Activated T-helper 9 cell treated with anti-CD3 and anti-CD28 coated beads, Interleukin-2, amount 50 U/mL, for 16 hours (primary cell): ENCODE measurements around the gene SRSF3.
"Not testable (repeated sequence)": the region's sequence is repeated elsewhere in the genome, so short reads cannot be mapped to it uniquely, and the experiment has no call there.

Experiments used
- DNase-seq: peaks from one replicate; pipeline ENCODE4 v3.0.0-alpha.2; 2020; ENCODE audit warnings: low read depth

The SRSF3 gene

DNA sequence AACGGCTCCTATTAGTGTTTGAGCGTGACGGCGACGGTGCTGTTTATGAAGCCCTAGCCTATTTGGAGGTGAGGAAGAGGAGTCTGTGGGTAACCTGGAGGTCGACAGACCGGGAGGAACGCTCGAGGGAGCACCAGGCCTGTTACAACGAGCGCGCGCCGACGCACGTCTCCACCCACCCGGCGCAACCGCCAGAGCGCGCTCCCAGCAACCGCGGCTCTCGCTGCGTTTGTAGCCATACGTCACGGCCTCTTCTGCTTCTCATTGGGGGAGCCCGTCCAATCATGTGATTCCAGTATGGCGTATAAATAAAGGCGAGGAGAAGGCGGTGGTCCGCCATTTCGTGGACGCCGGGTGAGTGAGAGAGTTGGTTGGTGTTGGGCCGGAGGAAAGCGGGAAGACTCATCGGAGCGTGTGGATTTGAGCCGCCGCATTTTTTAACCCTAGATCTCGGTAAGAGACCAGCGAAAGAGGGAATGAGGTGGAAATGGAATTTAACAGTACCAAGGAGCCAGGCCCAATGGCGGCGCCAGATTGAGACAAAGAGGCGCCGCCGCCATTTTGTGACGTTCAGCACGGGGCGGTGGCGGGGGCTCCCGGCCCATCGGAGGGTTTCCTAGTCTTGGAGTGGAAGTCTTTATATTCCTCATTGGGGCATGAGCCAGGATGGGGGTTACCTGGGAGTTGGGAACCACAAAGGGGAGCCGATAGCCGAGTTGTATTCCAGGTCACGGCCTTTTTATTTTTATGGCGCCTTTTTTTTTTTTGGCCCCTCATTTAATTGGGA, at the start of gene SRSF3:
Gene SRSF3 (plus strand): TSS at position 334 of the 787 bp plus-strand sequence. CDS start 2,401 bp downstream, outside the sequence.
- DNase-seq: peak; percentile 93

DNA sequence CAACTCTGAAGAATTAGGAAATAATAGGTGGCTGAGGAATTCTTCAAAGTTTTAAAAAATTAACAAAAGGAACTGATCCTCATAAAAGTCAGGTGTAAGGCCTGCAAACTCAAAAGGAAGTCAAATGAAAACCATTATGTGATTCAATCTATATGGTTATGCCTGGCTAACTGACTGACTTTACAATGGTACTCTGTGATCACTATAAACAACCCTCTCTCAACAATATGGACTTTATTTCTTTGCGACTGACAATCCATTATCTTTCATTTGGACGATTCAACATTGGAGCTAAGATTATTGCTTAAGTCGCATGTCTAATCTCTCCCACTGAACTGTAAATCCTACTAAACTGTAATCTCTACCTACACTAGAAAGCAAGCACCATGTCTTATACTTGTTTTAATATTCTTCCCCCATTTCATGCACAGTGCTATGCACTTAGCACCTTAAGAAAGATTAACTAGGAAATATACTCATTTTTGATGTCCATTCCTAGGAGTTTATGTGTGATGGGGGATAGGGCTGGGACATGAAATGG, 48.3 kb upstream of the SRSF3 start:
- no peak for DNase-seq

GRCh38 chr6:36546308-36546919, 47.7 kb upstream of the SRSF3 start:
- no peak for DNase-seq

DNA sequence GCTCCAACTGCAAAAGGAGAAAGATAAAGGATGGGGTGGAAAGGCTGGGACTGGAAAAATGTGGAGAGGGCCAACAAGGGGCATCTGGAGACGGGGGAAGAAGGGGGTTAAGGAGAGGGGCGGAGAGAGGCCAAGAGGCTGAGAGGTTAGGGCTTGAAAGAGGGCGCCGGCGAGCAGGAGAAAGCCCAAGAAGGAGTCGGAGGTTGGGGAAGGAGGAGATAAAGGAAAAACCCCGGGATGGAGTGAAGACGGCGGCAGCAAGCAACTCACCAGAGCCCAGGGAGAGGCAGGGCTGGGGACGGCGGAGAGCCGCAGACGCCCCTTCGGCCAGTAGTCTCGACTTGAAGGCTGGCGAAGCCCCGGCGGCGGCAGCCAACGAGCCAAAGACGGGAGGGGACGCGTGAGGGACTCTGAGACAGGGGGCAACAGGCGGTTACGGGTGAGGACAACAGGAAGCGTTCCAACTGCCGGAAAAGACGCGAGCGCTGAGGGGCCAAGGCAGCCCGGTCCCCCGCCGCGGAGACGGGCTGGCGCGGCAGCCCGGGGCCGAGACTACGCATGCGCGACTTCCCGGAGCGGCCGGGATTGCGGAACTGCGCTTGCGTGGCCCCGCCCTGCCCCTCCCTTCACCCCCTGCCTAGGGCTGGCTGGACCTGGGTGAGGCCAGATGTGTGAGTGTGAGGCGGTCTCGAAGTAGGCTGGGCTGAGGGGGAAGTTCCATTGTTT, 47.1 kb upstream of the SRSF3 start, which contains the start of gene STK38:
Gene STK38 (minus strand): TSS at position 560 of the 726 bp plus-strand sequence. CDS start 7,277 bp downstream, outside the sequence.
- peak; percentile 92 for DNase-seq

DNA sequence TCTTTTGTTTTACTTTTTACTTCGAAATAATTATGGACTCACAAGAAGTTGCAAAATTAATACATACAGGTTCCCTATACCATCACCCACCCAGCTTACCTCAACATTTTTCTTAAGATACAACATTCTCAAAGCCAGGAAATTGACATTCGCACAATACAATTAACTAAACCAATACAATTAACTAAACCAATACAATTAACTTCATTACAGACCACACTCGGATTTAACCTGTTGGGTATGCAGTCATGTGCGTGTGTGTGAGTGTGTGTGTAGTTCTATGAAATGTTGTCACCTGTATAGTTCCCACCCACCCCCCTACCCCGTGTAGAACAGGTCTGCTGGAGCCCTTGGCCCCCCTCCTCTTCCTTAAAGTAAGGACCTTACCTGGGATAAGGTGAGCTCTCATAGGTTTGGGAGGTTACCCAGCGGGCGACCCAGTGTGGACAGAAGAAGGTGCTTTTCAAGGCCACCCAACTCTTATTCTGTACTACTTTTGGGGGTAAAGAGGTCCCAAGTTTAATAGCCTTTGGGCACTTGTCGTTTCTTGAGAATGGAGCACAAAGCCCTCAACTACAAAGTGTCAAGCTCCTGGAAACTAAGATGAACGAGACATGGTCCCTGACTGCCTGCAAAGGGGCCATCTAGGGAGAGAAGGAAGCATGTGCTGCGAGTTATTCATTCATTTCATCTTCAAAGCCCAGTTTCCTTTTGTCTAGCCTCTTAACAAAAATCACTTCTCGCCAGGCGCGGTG, 46.3 kb upstream of the SRSF3 start:
- DNase-seq: no peak

DNA sequence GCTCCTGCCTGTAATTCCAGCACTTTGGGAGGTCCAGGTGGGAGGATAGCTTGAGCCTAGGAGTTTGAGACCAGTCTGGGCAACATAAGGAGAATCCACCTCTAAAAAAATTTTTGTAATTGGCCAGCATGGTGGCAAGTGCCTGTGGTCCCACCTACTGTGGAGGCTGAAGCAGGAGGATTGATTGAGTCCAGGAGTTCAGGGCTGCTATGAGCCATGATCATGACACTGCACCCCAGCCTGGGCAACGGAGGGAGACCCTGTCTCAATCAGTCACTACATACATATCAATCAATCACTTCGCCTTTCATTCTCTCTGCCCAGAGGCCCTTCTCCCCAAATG, 45.8 kb upstream of the SRSF3 start:
- no peak for DNase-seq

GRCh38 chr6:36550473-36551000, 43.6 kb upstream of the SRSF3 start:
- DNase-seq: no peak

- DNase-seq: no peak
Observed at GRCh38 chr6:36555750-36556252, 38.4 kb upstream of the SRSF3 start.

GRCh38 chr6:36556281-36556680, 37.9 kb upstream of the SRSF3 start:
- no peak for DNase-seq

GRCh38 chr6:36559011-36559793, 35.0 kb upstream of the SRSF3 start:
- DNase-seq: no peak

- DNase-seq: no peak
Observed at GRCh38 chr6:36560822-36561221, 33.3 kb upstream of the SRSF3 start.

DNA sequence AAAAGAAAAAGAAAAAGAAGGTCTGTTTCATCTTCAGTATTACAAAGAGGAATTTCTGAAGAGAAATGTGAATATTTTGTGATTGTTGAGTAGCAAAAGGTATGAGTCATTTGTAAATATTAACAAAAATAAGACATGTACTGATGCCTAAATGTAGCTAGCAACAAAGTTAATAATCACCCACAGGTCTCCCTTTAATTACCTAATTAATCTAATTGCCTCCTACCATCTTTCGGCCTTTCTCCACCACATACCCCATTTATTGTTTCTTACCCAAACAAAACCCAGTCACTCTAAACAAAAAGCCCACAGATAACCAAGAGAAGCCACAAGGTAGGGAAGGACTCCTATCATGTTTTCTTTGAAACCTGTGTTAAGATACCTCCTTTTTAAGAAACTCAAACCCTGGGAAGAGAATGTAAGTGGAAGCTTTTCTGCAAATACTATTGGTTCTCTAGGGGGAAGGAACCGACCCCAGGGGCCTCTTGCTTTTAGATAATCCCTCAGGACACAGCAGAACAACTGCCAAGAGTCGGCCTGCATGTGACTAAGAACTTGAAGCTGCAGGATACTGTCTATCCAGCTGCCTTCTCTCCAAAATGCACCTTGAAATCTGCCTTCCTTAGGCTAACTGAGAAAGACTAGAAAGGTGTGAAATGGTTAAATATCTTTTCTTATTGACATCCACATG, 30.8 kb upstream of the SRSF3 start:
- no peak for DNase-seq

GRCh38 chr6:36563928-36564284, 30.3 kb upstream of the SRSF3 start:
- no peak for DNase-seq

DNA sequence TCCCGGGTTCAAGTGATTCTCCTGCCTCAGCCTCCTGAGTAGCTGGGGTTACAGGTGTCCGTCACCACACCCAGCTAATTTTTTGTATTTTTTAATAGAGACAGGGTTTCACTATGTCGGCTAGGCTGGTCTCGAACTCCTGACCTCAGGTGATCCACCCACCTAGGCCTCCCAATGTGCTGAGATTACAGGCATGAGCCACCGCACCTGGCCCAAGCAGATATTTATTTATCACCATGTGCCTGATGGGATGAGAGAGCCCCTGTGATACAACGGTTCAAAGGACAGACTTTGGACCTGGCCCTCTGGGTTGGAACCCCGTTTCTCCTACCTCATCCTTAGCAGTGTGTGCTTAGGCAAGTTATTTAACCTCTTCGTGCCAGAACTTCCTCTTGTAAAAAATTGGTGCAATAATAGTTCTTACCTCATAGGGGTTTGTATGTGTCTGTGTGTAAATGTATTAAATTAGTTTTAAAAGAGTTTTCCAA, 27.7 kb upstream of the SRSF3 start:
- no peak for DNase-seq

DNA sequence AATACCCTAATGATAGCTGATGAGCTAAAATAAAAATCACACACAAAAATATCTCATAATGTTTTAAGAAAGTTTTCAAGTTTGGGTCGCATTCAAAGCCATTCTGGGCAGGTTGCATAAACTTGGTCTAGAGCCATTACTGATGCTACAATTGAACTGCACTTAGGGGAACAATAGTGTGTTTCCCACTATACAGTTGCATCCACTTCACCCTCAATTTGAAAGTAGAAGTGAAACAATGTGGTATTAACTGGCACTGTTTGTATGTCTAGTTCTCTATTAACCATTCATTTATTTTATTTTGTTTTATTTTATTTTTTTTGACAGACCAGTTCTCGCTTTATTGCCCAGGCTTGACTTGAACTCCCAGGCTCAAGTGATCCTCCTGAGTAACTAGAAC, 23.9 kb upstream of the SRSF3 start:
- DNase-seq: no peak

GRCh38 chr6:36571122-36572043, 22.8 kb upstream of the SRSF3 start:
- no peak for DNase-seq

DNA sequence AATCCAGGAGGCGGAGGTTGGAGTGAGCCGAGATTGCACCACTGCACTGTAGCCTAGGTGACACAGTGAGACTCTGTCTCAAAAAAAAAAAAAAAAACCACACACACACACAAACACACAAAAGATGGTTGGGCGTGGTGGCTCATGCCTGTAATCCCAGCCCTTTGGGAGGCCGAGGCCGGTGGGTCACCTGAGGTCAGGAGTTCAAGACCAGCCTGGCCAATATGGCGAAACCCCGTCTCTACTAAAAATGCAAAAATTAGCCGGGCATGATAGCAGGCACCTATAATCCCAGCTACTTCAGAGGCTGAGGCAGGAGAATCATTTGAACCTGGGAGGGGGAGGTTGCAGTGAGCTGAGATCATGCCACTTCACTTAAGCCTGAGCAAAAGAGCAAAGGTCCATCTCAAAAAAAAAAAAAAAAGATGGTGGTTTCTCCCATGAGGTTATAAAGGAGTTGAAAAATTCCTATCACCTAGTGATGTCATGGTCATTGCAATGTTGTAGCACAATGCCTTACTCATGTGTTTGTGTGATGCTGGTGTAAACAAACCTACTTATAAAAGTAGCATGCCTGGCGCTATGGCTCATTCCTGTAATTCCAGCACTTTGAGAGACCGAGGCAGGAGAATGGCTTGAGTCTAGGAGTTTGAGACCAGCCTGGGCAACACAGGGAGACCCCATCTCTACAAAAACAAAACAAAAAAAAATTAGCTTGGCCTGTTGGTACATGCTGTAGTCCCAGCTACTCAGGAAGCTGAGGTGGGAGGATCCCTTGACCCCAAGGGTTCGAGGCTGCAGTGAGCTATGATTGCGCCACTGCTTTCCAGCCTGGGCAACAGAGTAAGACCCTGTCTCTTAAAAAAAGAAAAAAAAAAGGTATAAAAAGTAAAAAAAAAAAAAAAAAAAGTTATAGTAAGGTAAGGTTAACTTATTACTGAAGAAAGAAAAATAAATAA, 21.5 kb upstream of the SRSF3 start:
- not testable (repeated sequence) for DNase-seq

- DNase-seq: no peak
Observed at GRCh38 chr6:36574679-36575078, 19.5 kb upstream of the SRSF3 start.
